ENCODE data around the gene EFNB3.
A peak's percentile ranks its signal among the peaks of the same experiment; 100 is the strongest.

EFNB3 gene

GRCh38 chr17:7750321-7750821 lies 45.4 kb downstream of the EFNB3 start:
- TF ChIP-seq CTCF (IDR thresholded peaks at IDR 0.05; ENCODE audit: low read depth, low read length), result no peak
- DNase-seq (ENCODE audit: low read depth in 2 of 2), result peak; percentile 84 to 87
- H3K4me3 ChIP-seq (replicated peaks in 1 of 2; ENCODE audit: low read depth in 2 of 2, low read length in 2 of 2), result no peak overlapping the region

- no peak for TF ChIP-seq CTCF (IDR thresholded peaks at IDR 0.05; ENCODE audit: low read depth, low read length)
- DNase-seq (ENCODE audit: low read depth in 2 of 2), result no peak
- no peak overlapping the region for H3K4me3 ChIP-seq (replicated peaks in 1 of 2; ENCODE audit: low read depth in 2 of 2, low read length in 2 of 2)
Measured at GRCh38 chr17:7754656-7755055, 49.7 kb downstream of the EFNB3 start.

- no peak for TF ChIP-seq CTCF (IDR thresholded peaks at IDR 0.05; ENCODE audit: low read depth, low read length)
- no peak overlapping the region for H3K4me3 ChIP-seq (replicated peaks in 1 of 2; ENCODE audit: low read depth in 2 of 2, low read length in 2 of 2)
- DNase-seq (ENCODE audit: low read depth in 2 of 2), result no peak
Measured at GRCh38 chr17:7755095-7755890, 50.3 kb downstream of the EFNB3 start.

- no peak for DNase-seq (ENCODE audit: low read depth in 2 of 2)
- H3K4me3 ChIP-seq (replicated peaks in 1 of 2; ENCODE audit: low read depth in 2 of 2, low read length in 2 of 2), result no peak overlapping the region
- TF ChIP-seq CTCF (IDR thresholded peaks at IDR 0.05; ENCODE audit: low read depth, low read length), result no peak
Measured at GRCh38 chr17:7756968-7757367, 52.0 kb downstream of the EFNB3 start.

All from cardiac fibroblast (primary cell).